ENCODE measurements around the gene MPP2.
"Not testable (repeated sequence)": the region's sequence is repeated elsewhere in the genome, so short reads cannot be mapped to it uniquely, and the experiment has no call there.

The MPP2 gene

DNA sequence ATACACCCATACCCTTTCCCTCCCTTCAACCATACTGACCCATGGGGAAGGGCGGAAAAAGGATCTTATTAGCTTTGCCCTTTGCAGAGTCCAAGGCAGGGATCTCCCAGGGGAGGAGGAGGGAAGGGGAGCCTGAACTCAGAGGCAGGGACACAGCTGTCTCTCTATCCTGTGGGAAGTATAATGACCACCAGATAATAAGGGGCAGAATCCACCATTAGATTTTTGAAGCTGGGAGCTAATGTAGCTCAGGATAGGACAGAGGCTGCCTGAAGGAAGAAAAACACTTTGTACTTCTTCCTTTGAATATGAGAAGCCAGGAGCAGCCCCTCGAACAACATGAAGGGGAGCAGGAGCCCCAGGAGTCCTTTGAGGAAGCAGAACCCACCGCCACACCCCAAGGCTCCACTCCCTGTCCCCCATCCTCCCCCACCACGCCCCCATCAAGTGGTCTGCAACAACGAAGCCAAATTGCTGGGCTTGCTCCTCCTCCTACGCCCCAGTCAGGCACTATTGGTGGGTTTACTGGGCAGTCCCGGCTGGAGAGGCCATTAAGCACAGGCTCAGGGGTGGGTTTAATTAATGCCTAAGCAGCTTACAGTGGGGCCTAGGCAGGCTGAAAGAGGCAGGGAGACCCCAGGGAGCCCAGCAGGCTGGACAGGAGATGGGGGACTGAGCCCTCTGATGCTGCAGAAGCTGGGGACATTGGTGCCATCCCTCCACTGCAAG is 5.3 kb downstream of the MPP2 start:
- no peak for DNase-seq (ENCODE audit: low read depth in 2 of 3, low spot score in 1 of 3)

DNA sequence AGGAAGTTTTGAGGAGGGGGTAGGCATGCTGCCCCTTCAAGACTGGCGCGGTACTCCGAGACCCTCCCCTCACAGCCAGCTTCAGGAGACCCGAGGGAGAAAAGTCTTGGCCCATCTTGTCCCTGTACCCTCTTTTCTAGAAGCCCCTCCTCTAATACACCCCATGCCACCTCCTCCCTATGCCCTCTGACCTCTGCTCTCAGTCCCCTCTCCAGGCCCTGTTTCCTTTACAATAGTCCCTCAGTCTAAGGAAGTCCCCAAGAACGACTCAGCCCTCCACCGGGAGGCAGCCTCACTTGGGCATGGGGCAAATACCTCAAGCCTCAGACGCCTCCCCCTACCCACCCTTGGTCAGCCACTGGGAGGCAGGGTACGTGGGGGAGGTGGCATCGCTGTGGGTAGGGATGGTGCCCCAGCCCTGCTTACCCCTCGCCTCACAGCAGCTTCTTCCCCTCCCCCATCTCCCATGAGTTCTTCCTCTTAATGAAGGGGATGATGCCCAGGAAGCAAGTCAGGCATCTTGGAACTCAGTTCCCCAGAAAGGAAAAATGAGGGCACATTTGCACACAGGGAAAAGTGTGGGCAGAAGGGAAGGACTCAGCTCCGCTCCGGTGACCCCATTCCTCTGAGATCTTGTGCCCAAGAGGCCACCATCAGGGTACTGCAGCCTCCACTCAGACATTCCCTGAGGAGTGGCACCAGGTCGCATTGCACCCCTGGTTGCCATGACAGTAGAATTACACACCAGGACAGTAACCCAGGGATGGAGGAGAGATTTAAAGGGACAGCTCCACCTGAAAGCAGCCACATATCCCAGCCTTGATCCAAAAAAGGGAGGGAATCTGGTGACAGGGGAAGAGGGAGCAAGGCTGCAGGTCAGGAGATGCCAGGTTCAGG is 6.2 kb downstream of the MPP2 start:
- no peak for DNase-seq (ENCODE audit: low read depth in 2 of 3, low spot score in 1 of 3)

- DNase-seq (ENCODE audit: low read depth in 2 of 3, low spot score in 1 of 3): peak; percentile 78 to 81 (median 79)
Measured at GRCh38 chr17:43900183-43900857, 7.0 kb downstream of the MPP2 start.

GRCh38 chr17:43898446-43898845 is 8.9 kb downstream of the MPP2 start:
- no peak for DNase-seq (ENCODE audit: low read depth in 2 of 3, low spot score in 1 of 3)

- no peak for DNase-seq (ENCODE audit: low read depth in 2 of 3, low spot score in 1 of 3)
Measured at GRCh38 chr17:43897831-43898230, 9.5 kb downstream of the MPP2 start.

DNA sequence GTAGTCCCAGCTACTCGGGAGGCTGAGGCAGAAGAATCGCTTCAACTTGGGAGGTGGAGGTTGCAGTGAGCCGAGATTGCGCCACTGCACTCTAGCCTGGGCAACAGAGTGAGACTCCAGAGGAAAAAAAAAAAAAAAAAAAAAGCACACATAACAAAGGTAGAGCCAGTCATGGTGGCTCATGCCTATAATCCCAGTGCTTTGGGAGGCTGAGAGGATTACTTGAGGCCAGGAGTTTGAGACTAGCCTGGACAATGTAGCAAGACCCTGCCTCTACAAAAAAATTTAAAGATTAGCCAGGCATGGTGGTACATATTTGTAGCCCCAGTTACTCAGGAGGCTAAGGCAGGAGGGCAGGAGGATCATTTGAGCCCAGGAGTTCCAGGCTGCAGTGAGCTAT is 12.8 kb downstream of the MPP2 start:
- not testable (repeated sequence) for DNase-seq (ENCODE audit: low read depth in 2 of 3, low spot score in 1 of 3)

DNA sequence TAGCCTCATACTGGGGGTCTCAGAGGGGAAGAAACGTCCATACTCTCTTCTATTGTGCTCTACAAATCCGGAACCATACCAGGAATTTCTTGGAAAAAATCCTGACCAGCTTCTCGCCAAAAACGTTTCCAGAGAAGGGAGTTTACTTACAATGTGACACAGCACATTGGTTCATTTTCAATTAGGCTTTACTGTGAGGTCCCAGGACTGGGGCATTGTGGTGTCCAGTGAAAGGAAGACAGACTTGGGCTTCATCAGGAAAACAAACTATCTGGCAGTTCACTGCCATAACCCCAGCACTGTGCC is 14.7 kb downstream of the MPP2 start:
- DNase-seq (ENCODE audit: low read depth in 2 of 3, low spot score in 1 of 3): no peak

- DNase-seq (ENCODE audit: low read depth in 2 of 3, low spot score in 1 of 3): no peak
Measured at GRCh38 chr17:43891851-43892646, 15.3 kb downstream of the MPP2 start.

DNA sequence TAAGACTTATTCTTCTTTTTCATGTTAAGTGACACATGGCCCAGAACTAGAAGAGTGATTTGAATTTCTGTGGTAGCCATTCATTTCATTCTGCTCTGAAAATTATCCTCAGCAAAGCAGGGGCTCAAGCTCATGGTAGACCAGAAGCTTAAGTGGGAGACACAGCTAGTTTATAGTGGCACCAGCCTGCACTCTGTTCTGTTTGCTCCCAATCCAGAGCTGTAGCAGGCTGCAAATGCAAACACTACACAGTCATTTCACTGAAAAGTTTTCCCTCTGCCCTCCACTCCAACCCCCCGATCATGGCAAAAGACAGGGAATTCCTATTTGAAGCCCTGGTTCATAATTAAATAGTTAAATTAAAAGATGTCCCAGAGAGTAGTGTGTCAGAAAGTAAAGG is 17.1 kb downstream of the MPP2 start:
- DNase-seq (ENCODE audit: low read depth in 2 of 3, low spot score in 1 of 3): no peak

GRCh38 chr17:43888548-43888947 is 18.8 kb downstream of the MPP2 start:
- DNase-seq (ENCODE audit: low read depth in 2 of 3, low spot score in 1 of 3): no peak

GRCh38 chr17:43882761-43883415 is 24.4 kb downstream of the MPP2 start:
- no peak for DNase-seq (ENCODE audit: low read depth in 2 of 3, low spot score in 1 of 3)

DNA sequence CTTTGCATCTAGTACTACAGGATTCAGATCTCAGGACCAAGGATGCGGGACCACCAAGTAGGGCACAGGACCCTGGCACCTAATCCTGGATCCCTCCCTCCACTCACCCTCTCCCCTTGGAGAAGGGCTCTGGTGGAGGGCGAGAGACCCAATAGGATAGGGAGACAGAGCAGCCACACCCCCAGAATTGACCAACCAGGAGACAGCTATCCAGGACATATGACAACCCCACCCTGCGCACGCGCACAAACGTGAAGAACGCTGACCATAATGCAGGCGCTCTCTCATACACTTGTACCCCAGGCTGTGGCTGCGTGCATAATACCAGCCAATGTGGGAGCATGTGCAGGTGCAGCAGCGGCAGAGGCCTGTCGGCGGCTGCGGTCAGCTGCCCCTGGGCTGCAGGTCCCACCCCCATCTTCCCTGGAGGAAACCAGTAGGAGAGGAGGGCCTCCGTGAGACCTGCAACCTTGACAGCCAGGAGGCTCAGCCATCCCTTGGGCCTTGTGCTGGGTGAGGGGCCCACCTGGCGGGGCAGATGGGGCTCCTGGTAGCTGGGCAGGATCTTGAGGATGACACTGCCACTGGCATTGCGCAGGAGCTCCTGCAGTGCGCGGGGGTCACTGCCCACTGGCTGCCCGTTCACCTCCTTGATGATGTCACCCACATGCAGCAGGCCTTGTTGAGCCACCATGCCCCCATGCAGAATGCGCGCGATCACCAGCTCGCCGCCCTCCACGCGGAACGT is 25.4 kb downstream of the MPP2 start:
- no peak for DNase-seq (ENCODE audit: low read depth in 2 of 3, low spot score in 1 of 3)

DNA sequence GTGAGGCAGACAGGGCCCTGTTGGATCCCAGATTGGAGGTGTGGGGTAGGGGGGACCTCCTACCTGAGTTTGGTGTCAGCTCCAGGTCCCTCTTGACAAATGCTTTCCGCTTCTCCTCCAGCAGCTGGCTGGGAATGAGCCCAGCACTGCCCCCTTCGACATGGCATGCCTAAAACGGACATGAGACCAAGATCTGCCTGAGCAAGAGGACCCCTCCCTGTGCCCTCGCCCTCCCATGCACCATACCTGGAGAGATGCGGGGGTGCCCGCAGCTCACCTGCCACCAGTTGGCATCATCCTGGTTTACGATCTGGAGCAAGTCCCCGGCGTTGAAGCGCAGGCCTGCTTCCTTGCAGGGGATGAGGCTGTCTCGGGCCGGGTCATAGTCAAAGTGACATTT is 26.2 kb downstream of the MPP2 start:
- no peak for DNase-seq (ENCODE audit: low read depth in 2 of 3, low spot score in 1 of 3)

GRCh38 chr17:43880420-43880991 is 26.8 kb downstream of the MPP2 start:
- peak; percentile 9 to 40 (median 22) for DNase-seq (ENCODE audit: low read depth in 2 of 3, low spot score in 1 of 3)

DNA sequence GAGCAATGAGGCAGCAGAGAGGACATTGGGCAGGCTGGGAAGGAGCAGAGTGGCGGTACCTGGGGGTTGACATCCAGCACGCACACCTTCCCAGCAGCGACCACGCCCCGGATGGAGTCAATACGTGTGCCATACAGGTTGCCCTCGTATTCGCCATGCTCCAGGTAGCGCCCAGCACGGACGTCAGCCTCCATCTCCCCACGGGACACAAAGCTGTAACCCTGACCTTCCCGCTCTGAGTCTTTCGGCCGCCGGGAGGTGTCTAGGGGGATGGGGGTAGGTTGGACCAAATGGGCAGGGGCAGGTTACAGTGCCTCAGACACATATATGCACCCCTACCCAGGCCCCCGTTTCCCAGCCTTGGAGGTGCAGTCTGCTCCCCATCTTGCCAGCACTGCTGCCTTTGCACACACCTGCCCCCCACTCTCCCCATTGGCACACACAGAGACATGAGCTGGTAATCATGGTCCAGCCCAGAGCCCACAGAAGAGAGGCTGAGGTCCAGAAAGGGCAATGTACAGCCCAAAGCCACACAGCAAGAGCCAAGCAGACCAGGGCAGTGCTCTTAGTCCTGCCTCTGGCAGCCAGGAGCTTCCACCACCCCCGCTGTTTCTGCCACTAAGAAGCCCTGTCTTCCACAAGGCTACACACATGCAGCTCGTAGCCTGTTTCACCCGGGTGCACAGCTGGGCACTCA is 27.5 kb downstream of the MPP2 start:
- no peak for DNase-seq (ENCODE audit: low read depth in 2 of 3, low spot score in 1 of 3)

- DNase-seq (ENCODE audit: low read depth in 2 of 3, low spot score in 1 of 3): peak; percentile 41 to 66 (median 59)
Measured at GRCh38 chr17:43878260-43879175, 28.8 kb downstream of the MPP2 start.

- DNase-seq (ENCODE audit: low read depth in 2 of 3, low spot score in 1 of 3): no peak
Measured at GRCh38 chr17:43877451-43878155, 29.7 kb downstream of the MPP2 start.
